Measurements from ENCODE around the gene PIAS1. TPM values are rescaled to one million over a fixed set of nuclear protein-coding genes. Genes with fewer than 3 reads are reported as not detected.
A peak's percentile ranks its signal among the peaks of the same experiment; 100 is the strongest.

Gene PIAS1
- total RNA-seq, 1 experiment from 2014 or later: 25.9 TPM

DNA sequence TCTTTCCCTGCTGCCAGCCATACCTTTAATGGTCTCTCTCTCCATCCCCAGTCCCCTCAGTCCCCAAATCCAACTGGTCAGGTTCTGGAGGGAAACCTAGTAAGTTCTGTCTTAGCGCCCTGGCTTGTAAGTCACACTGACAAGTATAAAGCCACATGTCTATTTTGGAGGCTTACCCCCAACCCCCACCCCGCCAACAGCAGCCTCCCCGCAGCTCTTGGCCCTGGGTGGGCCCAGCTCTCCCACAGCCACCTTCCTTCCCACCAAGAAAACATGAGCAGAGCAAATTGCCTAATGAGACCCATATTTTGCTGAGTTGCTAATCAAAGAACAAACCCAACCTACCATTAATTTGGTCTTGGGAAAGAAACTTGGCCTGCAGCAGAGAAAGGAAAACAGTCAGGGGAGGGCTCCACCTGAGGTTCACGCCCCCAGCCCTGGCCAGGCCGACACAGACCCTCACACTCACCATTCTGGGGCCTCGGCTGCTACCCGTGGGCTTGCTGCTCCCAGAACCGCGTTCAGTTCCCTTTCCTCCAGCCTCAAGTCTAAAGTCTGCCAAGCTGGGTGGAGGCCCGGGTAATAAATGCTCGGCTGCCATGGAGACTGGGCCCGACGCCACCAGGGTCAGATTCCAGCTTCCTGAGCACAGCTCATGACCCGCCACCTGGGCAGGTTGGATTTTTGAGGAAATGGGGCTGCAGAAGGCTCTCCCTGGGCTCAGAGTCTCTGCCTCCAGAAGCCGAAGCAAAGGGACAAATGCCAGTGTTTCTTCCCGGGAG, 150.9 kb downstream of the PIAS1 start, which contains the start of gene CALML4:
TSS of gene CALML4 (minus strand) at position 557 of the 782 bp plus-strand sequence. CDS start at position 472, 85 bp downstream.
- ChIA-PET CTCF (no interaction called here), POLR2A (no interaction called here), RAD21 (ENCODE audit: low non-redundant PET in 1 of 2, low total read pairs in 2 of 2, uncharacterized antibody in 2 of 2, unreplicated experiment in 2 of 2) (no interaction called here)
- intact Hi-C loops (cut with micrococcal nuclease): no loop called here
- no peak within 1 kb of the TSS for H3K4me3 ChIP-seq (replicated peaks in 1 of 2; ENCODE audit: low read depth in 1 of 2, low read length in 2 of 2)
- H3K27ac ChIP-seq (ENCODE audit: low read depth, low read length): no peak within 1 kb of the TSS
- DNase-seq (ENCODE audit: low read depth, low spot score) (no peak), ATAC-seq (peak; percentile 24)
- H3K36me3 ChIP-seq (ENCODE audit: control insufficient read depth in 1 of 2, insufficient read depth in 2 of 2, low read length in 2 of 2): no peaks in the 10 kb centered on the region; a peak in 1 of 4 replicates
- no peak within 1 kb of the TSS for H3K9ac ChIP-seq (ENCODE audit: low read length)
- peaks cover 6 to 20% of the 10 kb centered on the region in 2 experiments; a peak in 3 of 4 replicates for H3K4me1 ChIP-seq (ENCODE audit: control insufficient read depth in 1 of 2, insufficient read depth in 2 of 2, low read length in 2 of 2)
- H3K79me2 ChIP-seq (ENCODE audit: insufficient read depth, low read length): peaks cover 38% of the 10 kb centered on the region; the same call in 1 of the 2 replicates
- H2AFZ ChIP-seq (ENCODE audit: low read depth, low read length, poor library complexity, severe bottlenecking): no peak within 1 kb of the TSS
- H3K9me3 ChIP-seq (ENCODE audit: control insufficient read depth in 1 of 2, insufficient read depth in 1 of 2, low read depth in 1 of 2, low read length in 2 of 2): no peaks in the 10 kb centered on the region
- H3K9me2 ChIP-seq (ENCODE audit: insufficient read depth): no peaks in the 10 kb centered on the region
- no peak for TF ChIP-seq POLR2A (IDR thresholded peaks at IDR 0.05; ENCODE audit: borderline replicate concordance, extremely low read depth, insufficient read depth, insufficient read length)
- TF ChIP-seq SP1 (IDR thresholded peaks at IDR 0.05; ENCODE audit: low read depth): 0 out of 2 replicates have a peak, but pooled peaks have one; percentile 10
- no peak for TF ChIP-seq CBX3 (IDR thresholded peaks at IDR 0.05; ENCODE audit: low read depth)
- H4K20me1 ChIP-seq (ENCODE audit: insufficient read depth): no peaks in the 10 kb centered on the region
- no peaks in the 10 kb centered on the region for H3K27me3 ChIP-seq (ENCODE audit: insufficient read depth, low read length)
- no TSS peak for BruUV-seq (replicated peaks)
- H3K4me2 ChIP-seq (ENCODE audit: low read length): peak within 1 kb of the TSS; percentile 25

DNA sequence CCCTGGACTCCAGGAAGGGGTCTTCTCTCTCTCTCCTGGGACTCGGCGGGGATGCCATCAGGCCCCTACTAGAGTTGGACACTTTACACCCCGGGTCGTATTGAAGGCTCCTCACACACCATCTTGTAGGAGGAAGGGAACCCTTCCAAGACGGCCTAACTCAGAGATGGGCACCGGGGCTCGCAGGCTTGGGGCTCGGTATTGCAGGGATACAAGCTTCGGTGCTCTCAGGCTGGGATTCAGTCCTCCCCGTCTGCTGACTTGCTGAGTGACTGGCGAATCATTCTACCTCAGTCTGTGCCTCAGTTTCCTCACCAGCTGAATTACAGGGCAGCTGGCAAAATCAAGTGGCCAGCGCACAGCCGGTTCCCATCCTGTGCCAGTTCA, 151.4 kb downstream of the PIAS1 start:
- Histone ChIP-seq H4K20me1 (ENCODE audit: insufficient read depth) (no peaks in the 10 kb centered on the region), H3K79me2 (ENCODE audit: insufficient read depth, low read length) (peaks cover 42% of the 10 kb centered on the region), H3K9me3 (ENCODE audit: control insufficient read depth in 1 of 2, insufficient read depth in 1 of 2, low read depth in 1 of 2, low read length in 2 of 2) (no peaks in the 10 kb centered on the region), H3K9me2 (ENCODE audit: insufficient read depth) (no peaks in the 10 kb centered on the region), H2AFZ (ENCODE audit: low read depth, low read length, poor library complexity, severe bottlenecking) (no peak overlapping the region), H3K4me1 (ENCODE audit: control insufficient read depth in 1 of 2, insufficient read depth in 2 of 2, low read length in 2 of 2) (peaks cover 6 to 20% of the 10 kb centered on the region in 2 experiments; a peak in 3 of 4 replicates), H3K4me3 (replicated peaks in 1 of 2; ENCODE audit: low read depth in 1 of 2, low read length in 2 of 2) (no peak overlapping the region), H3K27ac (ENCODE audit: low read depth, low read length) (no peak overlapping the region), H3K36me3 (ENCODE audit: control insufficient read depth in 1 of 2, insufficient read depth in 2 of 2, low read length in 2 of 2) (no peaks in the 10 kb centered on the region; a peak in 1 of 4 replicates), H3K9ac (ENCODE audit: low read length) (no peak overlapping the region), H3K4me2 (ENCODE audit: low read length) (peak overlapping the region; percentile 25; the same call in 1 of the 2 replicates), H3K27me3 (ENCODE audit: insufficient read depth, low read length) (no peaks in the 10 kb centered on the region)
- DNase-seq (ENCODE audit: low read depth, low spot score): no peak
- ATAC-seq: no peak
- TF ChIP-seq POLR2AphosphoS5 (IDR thresholded peaks at IDR 0.05; ENCODE audit: low read depth, low read length) (no peak), TCF7L2 (IDR thresholded peaks at IDR 0.05; ENCODE audit: borderline replicate concordance, extremely low read depth, insufficient read depth, insufficient read length) (no peak), CEBPB (IDR thresholded peaks at IDR 0.05; ENCODE audit: low read depth) (no peak), RAD21 (IDR thresholded peaks at IDR 0.05; ENCODE audit: low read depth) (no peak)
- POLR2A ChIA-PET: no interaction called here
- CTCF ChIA-PET: no interaction called here
- RAD21 ChIA-PET (ENCODE audit: low non-redundant PET in 1 of 2, low total read pairs in 2 of 2, uncharacterized antibody in 2 of 2, unreplicated experiment in 2 of 2): no interaction called here
- no TSS peak for BruUV-seq (replicated peaks)
- intact Hi-C loops (cut with micrococcal nuclease): no loop called here

Measured in HCT116 (cell line).